HG03108 (cell line): ENCODE measurements around the gene UCKL1.

Experiments used
- ATAC-seq: cut with Tn5 transposase; IDR thresholded peaks from one replicate; pipeline ENCODE4 v1.9.1; 2021; ENCODE audit warnings: moderate library complexity; ENCODE audit not compliant: unreplicated experiment

UCKL1 gene

DNA sequence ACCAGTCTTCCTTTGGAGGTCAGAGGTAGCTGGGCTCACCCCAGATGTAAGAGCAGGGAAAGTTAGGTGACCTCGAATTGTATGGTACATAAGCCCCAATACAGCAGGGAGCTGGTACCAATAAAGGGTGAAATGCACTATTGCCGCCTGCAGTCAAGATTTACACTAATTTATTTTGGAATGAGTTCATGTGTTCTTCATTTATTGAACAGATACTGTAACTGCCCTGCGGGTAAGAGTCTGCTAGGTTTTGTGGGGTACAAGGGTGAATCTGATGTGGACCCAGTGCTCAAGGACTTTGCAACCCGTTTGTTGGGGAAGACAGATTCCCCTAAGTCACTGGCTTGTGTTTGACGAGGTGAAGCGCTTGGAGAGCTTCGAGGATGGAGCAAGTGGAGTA, 63.8 kb downstream of the UCKL1 start:
- no peak for ATAC-seq

DNA sequence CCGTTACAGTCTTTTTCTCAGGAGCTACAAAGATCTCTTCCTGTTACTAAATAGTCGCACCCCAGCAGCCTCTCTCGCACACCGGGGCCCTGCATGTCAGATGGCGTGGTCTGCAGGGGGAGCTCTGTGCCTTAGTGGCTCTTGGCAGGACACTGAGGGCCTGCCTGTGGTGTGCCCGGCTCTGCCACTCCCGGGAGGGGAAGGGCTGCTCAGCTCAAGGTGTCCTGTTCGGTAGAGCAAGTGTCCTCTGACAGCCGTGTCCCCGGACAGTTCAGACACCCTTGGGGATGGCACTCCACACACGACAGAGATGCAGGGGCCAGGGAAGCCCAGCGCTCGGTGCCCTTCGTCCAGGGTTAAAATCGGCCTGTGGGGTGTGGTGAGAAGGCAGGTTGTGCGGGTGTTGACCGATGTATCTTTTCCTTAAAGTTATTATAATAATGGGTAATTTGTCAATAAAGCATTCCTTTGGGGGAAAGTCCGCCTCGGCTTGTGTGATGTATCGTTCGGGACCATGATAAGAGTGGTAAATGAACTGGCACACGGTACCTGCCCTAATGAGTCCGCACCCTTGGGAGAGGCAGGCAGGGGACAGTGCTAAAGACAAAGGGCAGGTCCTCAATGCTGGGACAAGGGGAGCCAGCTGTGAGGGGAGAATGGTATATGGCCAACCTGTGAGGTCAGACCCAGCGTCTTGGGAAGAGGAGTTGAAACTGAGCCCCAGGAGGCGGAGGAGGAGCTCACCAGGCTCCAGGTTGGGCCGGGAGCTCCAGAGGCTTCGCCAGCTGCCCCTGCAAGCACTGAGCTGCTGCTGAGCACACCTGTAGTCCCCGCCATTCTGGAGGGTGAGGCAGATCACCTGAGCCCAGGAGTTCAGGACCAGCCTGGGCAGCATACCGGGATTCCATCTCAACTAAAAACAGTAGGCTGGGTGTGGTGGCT, 64.9 kb downstream of the UCKL1 start:
- no peak for ATAC-seq

DNA sequence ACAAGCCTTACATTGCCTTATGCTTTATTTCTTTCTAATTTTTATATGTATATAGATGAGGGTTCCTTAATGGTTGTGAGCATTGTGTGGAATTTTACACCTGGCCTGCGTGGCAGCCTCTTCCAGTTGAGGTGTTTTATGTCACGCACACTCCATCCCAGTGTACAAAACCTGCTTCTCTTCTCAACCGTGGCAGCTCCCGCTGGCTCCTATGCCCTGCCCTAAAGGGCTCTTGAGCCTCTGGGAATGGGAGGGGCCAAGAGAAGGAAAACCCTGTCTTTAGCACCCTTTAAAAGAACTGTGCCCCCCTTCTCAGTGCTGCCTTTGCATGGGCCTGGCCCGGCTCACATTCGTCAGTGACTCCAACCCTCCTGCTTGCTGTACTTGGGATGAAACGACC, 65.6 kb downstream of the UCKL1 start:
- no peak for ATAC-seq

DNA sequence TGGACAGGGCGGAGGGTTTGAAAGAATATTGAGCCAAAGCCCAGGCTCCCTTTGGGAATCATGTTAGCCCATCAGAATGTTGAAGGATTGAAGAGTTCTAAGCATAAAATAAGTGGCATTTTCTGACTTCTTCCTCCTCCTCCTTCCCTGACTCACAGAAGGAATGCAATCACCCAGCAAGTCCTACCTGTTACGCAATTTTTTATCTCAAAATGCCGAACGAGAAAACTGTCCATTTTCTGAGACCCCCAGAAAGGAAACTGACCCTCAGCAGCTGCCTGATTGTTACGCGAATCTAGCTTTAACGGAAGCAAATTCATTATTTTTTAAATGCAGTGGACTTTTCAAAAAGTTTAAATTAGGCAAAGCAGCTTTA, 66.0 kb downstream of the UCKL1 start:
- ATAC-seq, result no peak
